ENCODE data around the gene YJU2. TPM values are rescaled to one million over a fixed set of nuclear protein-coding genes. Genes with fewer than 3 reads are reported as not detected.
"Not testable (repeated sequence)": the region's sequence is repeated elsewhere in the genome, so short reads cannot be mapped to it uniquely, and the experiment has no call there.

Gene YJU2
- total and polyA plus RNA-seq, 9 donors, result 14.2 to 16.0 (median 15.1) TPM

DNA sequence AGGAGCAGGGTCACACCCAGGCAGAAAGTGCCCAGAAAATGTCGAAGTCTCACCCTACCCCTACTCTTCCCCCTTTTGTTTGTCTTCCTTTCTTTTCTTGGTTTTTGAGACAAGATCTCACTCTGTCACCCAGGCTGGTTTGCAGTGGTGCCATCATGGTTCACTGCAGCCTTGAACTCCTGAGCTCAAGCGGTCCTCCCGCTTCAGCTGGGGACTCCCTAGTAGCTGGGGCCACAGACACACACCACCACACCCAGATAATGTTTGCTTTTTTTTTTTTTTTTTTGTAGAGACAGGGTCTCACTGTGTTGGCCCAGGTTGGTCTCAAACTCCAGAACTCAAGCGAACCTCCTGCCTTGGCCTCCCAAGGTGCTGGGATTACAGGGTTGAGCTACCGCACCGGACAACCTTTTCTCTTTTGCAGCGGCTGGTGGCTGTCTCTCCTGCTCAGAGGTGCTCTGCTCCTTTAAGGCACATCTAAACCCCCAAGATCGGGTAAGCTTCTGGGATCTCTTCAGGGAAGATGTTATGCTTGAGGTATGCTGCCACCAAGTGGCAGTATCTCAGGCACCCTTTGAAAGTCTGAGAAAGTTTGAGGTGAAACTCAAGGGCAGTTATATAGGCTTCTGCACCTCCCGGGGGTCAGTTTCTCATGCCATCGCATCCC lies 39.9 kb upstream of the YJU2 start:
- Histone ChIP-seq H3K9me3 (replicated peaks; ENCODE audit: control insufficient read depth, low read depth, low read length) (no peaks in the 10 kb centered on the region), H3K4me1 (ENCODE audit: control insufficient read depth, insufficient read depth, low read length) (peaks cover 4% of the 10 kb centered on the region), H3K36me3 (ENCODE audit: control insufficient read depth, insufficient read depth, low read length) (no peaks in the 10 kb centered on the region), H3K27me3 (ENCODE audit: control insufficient read depth, insufficient read depth, low read length) (no peaks in the 10 kb centered on the region), H3K27ac (ENCODE audit: low read length) (no peak overlapping the region), H3K4me3 (ENCODE audit: low read length) (no peak overlapping the region)
- DNase-seq, result no peak
- WGBS (ENCODE audit: insufficient coverage), result 82% methylated on average over 7 of the region's 10 CpGs

DNA sequence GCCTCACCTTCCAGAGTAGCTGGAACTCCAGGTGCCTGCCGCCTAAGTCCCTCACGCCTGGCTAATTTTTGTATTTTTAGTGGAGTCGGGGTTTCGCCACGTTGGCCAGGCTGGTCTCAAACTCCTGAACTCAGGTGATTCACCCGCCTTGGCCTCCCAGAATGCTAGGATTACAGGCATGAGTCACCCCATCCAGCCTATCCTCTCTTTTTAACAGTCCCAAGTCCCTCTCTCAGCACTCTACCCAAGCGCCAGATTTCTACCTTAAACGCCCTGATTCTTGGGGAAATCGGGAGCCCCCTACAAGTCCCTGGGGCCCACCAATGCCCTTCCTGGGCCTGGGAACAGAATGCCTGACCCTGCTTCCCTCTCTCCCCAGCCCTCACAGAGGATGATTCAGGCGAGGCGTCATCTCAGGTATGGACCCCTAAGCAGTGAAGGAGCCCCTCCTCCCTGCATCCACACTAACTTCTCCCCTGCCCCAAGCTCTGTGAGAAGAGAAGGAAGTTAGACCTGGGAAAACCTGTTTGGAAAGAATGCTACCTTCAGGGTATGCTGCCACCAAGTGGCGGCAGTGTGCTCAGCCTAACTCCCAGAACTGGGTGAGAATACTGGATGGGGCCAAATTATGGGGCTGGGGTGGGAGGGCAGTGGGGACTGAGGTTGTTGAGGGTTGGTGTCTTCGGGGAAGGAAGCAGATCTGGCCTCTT lies 38.3 kb upstream of the YJU2 start:
- Histone ChIP-seq H3K4me1 (ENCODE audit: control insufficient read depth, insufficient read depth, low read length) (peaks cover 4% of the 10 kb centered on the region), H3K27me3 (ENCODE audit: control insufficient read depth, insufficient read depth, low read length) (no peaks in the 10 kb centered on the region), H3K4me3 (ENCODE audit: low read length) (no peak overlapping the region), H3K36me3 (ENCODE audit: control insufficient read depth, insufficient read depth, low read length) (no peaks in the 10 kb centered on the region), H3K27ac (ENCODE audit: low read length) (no peak overlapping the region), H3K9me3 (replicated peaks; ENCODE audit: control insufficient read depth, low read depth, low read length) (no peaks in the 10 kb centered on the region)
- DNase-seq, result no peak
- 88% methylated on average over 9 of the region's 13 CpGs for WGBS (ENCODE audit: insufficient coverage)

DNA sequence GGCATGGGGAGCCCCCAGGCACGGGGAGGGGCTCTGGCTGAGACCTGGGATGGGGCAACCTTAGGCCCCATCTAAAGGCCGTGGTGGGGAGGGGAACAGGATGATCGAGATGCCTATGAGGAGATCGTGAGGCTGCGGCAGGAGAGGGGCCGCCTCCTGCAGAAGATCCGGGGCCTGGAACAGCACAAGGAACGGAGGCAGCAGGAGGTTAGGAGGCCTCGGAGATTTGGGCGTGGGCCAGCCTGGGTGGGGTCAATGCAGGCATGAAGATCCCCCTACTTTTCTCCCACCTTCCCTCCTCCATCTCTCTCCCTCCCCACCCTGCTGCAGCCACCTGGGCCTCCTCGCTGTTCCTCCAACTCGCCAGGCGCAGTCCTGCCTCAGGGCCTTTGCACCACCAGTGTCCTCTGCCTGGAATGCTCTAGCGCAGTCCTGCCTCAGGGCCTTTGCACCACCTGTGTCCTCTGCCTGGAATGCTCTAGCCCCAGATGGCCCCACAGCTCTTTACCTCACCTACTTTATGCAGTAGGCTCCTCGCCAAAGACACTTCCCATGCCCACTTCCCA lies 36.6 kb upstream of the YJU2 start:
- WGBS (ENCODE audit: insufficient coverage), result 87% methylated on average over 13 of the region's 15 CpGs
- no peaks in the 10 kb centered on the region for H3K27me3 ChIP-seq (ENCODE audit: control insufficient read depth, insufficient read depth, low read length)
- no peaks in the 10 kb centered on the region for H3K4me1 ChIP-seq (ENCODE audit: control insufficient read depth, insufficient read depth, low read length)
- no peak for DNase-seq
- H3K9me3 ChIP-seq (replicated peaks; ENCODE audit: control insufficient read depth, low read depth, low read length), result no peaks in the 10 kb centered on the region
- no peaks in the 10 kb centered on the region for H3K36me3 ChIP-seq (ENCODE audit: control insufficient read depth, insufficient read depth, low read length)
- no peak overlapping the region for H3K4me3 ChIP-seq (ENCODE audit: low read length)
- no peak overlapping the region for H3K27ac ChIP-seq (ENCODE audit: low read length)

- Histone ChIP-seq H3K4me3 (ENCODE audit: low read length) (no peak overlapping the region), H3K9me3 (replicated peaks; ENCODE audit: control insufficient read depth, low read depth, low read length) (no peaks in the 10 kb centered on the region), H3K27me3 (ENCODE audit: control insufficient read depth, insufficient read depth, low read length) (no peaks in the 10 kb centered on the region), H3K27ac (ENCODE audit: low read length) (no peak overlapping the region), H3K36me3 (ENCODE audit: control insufficient read depth, insufficient read depth, low read length) (no peaks in the 10 kb centered on the region), H3K4me1 (ENCODE audit: control insufficient read depth, insufficient read depth, low read length) (no peaks in the 10 kb centered on the region)
- DNase-seq, result no peak
- WGBS (ENCODE audit: insufficient coverage), result 67% methylated on average over 3 of the region's 3 CpGs
Measured at GRCh38 chr19:4213116-4213515, 33.8 kb upstream of the YJU2 start.

- Histone ChIP-seq H3K4me3 (ENCODE audit: low read length) (no peak overlapping the region), H3K36me3 (ENCODE audit: control insufficient read depth, insufficient read depth, low read length) (no peaks in the 10 kb centered on the region), H3K27ac (ENCODE audit: low read length) (no peak overlapping the region), H3K27me3 (ENCODE audit: control insufficient read depth, insufficient read depth, low read length) (no peaks in the 10 kb centered on the region), H3K9me3 (replicated peaks; ENCODE audit: control insufficient read depth, low read depth, low read length) (no peaks in the 10 kb centered on the region), H3K4me1 (ENCODE audit: control insufficient read depth, insufficient read depth, low read length) (no peaks in the 10 kb centered on the region)
- 65% methylated on average over 2 of the region's 10 CpGs for WGBS (ENCODE audit: insufficient coverage)
- DNase-seq, result no peak
Measured at GRCh38 chr19:4215807-4216206, 31.1 kb upstream of the YJU2 start.

DNA sequence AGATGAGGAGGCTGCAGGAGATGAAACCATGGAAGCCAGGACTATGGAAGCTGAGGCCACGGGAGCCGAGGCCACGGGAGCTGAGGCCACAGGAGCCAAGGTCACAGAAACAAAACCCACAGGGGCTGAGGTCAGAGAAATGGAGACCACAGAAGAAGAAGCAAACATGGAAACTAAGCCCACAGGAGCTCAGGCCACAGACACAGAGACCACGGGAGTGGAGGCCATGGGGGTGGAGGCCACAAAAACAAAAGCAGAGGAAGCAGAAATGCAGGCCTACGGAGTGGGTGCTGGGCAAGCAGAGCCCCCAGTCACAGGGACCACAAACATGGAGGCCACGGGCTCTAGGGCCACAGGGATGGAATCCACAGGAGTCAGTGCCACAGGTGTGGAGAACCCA lies 30.0 kb upstream of the YJU2 start:
- Histone ChIP-seq H3K4me1 (ENCODE audit: control insufficient read depth, insufficient read depth, low read length) (no peaks in the 10 kb centered on the region), H3K27ac (ENCODE audit: low read length) (no peak overlapping the region), H3K36me3 (ENCODE audit: control insufficient read depth, insufficient read depth, low read length) (no peaks in the 10 kb centered on the region), H3K9me3 (replicated peaks; ENCODE audit: control insufficient read depth, low read depth, low read length) (no peaks in the 10 kb centered on the region), H3K4me3 (ENCODE audit: low read length) (no peak overlapping the region), H3K27me3 (ENCODE audit: control insufficient read depth, insufficient read depth, low read length) (no peaks in the 10 kb centered on the region)
- no peak for DNase-seq
- 78% methylated on average over 6 of the region's 6 CpGs for WGBS (ENCODE audit: insufficient coverage)

DNA sequence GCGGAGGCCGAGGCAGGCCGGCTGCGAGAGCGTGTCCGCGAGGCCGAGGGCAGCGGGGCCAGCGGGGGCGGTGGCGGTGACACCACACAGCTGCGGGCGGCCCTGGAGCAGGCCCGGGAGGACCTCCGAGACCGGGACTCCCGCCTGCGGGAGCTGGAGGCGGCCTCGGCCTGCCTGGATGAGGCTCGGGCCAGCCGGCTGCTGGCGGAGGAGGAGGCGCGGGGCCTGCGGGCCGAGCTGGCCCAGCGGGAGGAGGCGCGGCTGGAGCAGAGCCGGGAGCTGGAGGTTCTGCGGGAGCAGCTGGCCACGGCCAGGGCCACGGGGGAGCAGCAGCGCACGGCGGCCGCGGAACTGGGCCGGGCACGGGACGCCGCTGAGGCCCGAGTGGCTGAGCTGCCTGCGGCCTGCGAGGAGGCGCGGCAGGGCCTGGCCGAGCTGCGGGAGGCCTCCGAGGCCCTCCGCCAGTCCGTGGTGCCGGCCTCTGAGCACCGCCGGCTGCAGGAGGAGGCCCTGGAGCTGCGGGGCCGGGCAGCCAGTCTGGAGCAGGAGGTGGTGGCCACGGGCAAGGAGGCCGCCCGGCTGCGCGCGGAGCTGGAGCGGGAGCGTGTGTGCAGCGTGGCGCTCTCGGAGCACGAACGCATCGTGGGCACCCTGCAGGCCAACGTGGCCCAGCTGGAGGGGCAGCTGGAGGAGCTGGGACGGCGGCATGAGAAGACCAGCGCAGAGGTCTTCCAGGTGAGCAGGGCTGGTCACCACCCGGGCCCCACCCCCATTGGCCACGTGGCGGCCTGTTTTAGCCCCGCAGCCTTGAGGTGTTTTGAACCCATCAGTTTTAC lies 29.2 kb upstream of the YJU2 start:
- 90% methylated on average over 77 of the region's 81 CpGs for WGBS (ENCODE audit: insufficient coverage)
- Histone ChIP-seq H3K4me3 (ENCODE audit: low read length) (no peak overlapping the region), H3K36me3 (ENCODE audit: control insufficient read depth, insufficient read depth, low read length) (no peaks in the 10 kb centered on the region), H3K4me1 (ENCODE audit: control insufficient read depth, insufficient read depth, low read length) (no peaks in the 10 kb centered on the region), H3K9me3 (replicated peaks; ENCODE audit: control insufficient read depth, low read depth, low read length) (no peaks in the 10 kb centered on the region), H3K27me3 (ENCODE audit: control insufficient read depth, insufficient read depth, low read length) (no peaks in the 10 kb centered on the region), H3K27ac (ENCODE audit: low read length) (no peak overlapping the region)
- DNase-seq, result no peak

GRCh38 chr19:4218523-4218922 lies 28.4 kb upstream of the YJU2 start:
- not testable (repeated sequence) for H3K27me3 ChIP-seq (ENCODE audit: control insufficient read depth, insufficient read depth, low read length); H3K27ac ChIP-seq (ENCODE audit: low read length); H3K9me3 ChIP-seq (replicated peaks; ENCODE audit: control insufficient read depth, low read depth, low read length); H3K4me1 ChIP-seq (ENCODE audit: control insufficient read depth, insufficient read depth, low read length); H3K36me3 ChIP-seq (ENCODE audit: control insufficient read depth, insufficient read depth, low read length); H3K4me3 ChIP-seq (ENCODE audit: low read length); DNase-seq
- 83% methylated on average over 1 of the region's 1 CpG for WGBS (ENCODE audit: insufficient coverage)

- Histone ChIP-seq H3K9me3 (replicated peaks; ENCODE audit: control insufficient read depth, low read depth, low read length) (no peaks in the 10 kb centered on the region), H3K4me1 (ENCODE audit: control insufficient read depth, insufficient read depth, low read length) (no peaks in the 10 kb centered on the region), H3K27ac (ENCODE audit: low read length) (no peak overlapping the region), H3K27me3 (ENCODE audit: control insufficient read depth, insufficient read depth, low read length) (no peaks in the 10 kb centered on the region), H3K36me3 (ENCODE audit: control insufficient read depth, insufficient read depth, low read length) (no peaks in the 10 kb centered on the region), H3K4me3 (ENCODE audit: low read length) (no peak overlapping the region)
- 89% methylated on average over 4 of the region's 7 CpGs for WGBS (ENCODE audit: insufficient coverage)
- no peak for DNase-seq
Measured at GRCh38 chr19:4220188-4220587, 26.7 kb upstream of the YJU2 start.

- WGBS (ENCODE audit: insufficient coverage), result 41% methylated on average over 9 of the region's 15 CpGs
- Histone ChIP-seq H3K4me1 (ENCODE audit: control insufficient read depth, insufficient read depth, low read length) (peaks cover 6% of the 10 kb centered on the region), H3K27me3 (ENCODE audit: control insufficient read depth, insufficient read depth, low read length) (peaks cover 3% of the 10 kb centered on the region), H3K4me3 (ENCODE audit: low read length) (no peak overlapping the region), H3K36me3 (ENCODE audit: control insufficient read depth, insufficient read depth, low read length) (no peaks in the 10 kb centered on the region), H3K27ac (ENCODE audit: low read length) (no peak overlapping the region), H3K9me3 (replicated peaks; ENCODE audit: control insufficient read depth, low read depth, low read length) (no peaks in the 10 kb centered on the region)
- DNase-seq, result no peak
Measured at GRCh38 chr19:4224470-4224869, 22.4 kb upstream of the YJU2 start.

Measured in muscle of leg (tissue), 11 donors.